Neural cell (in vitro differentiated cells): Measurements from ENCODE around the gene AFDN.

Experiments used
- POLR2AphosphoS5 ChIP-seq: IDR thresholded peaks from 2 replicates; pipeline ENCODE4 v1.6.1; 2012
- TF ChIP-seq, protein P1 (sequence below): fragments of 450-650 bp; IDR thresholded peaks from 2 replicates; pipeline ENCODE4 v1.5.1; 2014; ENCODE audit warnings: antibody characterized with exemption, mild to moderate bottlenecking, moderate library complexity; ENCODE audit not compliant: poor library complexity, severe bottlenecking

GRCh38 chr6:167858842-167859664 is 32.3 kb downstream of the AFDN start:
- TF ChIP-seq, protein P1, sequence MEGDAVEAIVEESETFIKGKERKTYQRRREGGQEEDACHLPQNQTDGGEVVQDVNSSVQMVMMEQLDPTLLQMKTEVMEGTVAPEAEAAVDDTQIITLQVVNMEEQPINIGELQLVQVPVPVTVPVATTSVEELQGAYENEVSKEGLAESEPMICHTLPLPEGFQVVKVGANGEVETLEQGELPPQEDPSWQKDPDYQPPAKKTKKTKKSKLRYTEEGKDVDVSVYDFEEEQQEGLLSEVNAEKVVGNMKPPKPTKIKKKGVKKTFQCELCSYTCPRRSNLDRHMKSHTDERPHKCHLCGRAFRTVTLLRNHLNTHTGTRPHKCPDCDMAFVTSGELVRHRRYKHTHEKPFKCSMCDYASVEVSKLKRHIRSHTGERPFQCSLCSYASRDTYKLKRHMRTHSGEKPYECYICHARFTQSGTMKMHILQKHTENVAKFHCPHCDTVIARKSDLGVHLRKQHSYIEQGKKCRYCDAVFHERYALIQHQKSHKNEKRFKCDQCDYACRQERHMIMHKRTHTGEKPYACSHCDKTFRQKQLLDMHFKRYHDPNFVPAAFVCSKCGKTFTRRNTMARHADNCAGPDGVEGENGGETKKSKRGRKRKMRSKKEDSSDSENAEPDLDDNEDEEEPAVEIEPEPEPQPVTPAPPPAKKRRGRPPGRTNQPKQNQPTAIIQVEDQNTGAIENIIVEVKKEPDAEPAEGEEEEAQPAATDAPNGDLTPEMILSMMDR = no peak
- TF ChIP-seq POLR2AphosphoS5 = no peak
